Stimulated activated CD4-positive, alpha-beta T cell treated with anti-CD3 and anti-CD28 coated beads, Interleukin-15, amount 100 ng/mL, for 1 hour (primary cell): Measurements from ENCODE around the gene ZNF292.
"Not testable (repeated sequence)": the region's sequence is repeated elsewhere in the genome, so short reads cannot be mapped to it uniquely, and the experiment has no call there.

Source experiments
- DNase-seq, 2 donors: peaks; one replicate each; pipeline ENCODE4 v3.0.0-alpha.2; 2020; ENCODE audit warnings: low read depth in 1 of 2, low spot score in 1 of 2

Gene ZNF292

DNA sequence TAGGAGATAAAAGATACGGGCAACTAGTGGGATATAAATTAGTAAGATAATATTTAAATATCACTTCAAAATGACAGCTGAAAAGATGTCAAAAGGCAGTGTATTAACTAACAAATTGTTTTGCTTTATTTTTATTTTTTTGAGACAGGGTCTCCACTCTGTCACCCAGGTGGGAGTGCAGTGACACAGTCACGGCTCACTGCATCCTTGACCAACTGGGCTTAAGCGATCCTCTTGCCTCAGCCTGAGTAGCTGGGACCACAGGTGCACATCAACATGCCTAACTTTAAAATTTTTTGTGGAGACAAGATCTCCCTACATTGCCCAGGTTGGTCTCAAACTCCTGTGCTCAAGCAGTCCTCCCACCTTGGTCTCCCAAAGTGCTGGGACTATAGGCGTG is 5.9 kb downstream of the ZNF292 start:
- DNase-seq = no peak

DNA sequence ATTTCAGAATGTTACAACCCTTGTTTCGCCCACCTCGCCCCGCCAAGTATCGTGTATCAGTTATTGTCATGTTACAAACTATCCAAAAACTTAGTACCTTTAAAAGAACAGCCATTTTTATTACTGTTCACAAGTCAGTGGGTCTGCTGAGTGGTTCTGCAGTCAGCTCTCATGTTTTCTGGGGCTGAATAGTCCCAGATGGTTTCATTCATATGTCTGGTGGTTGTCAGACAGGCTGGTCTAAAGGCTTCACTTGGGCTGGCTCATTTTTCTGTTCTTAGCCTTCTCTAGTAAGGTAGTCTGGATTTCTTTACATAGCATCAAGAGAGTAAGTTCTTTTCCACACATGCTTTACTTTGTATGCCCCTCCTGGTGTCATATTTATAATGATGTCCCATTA is 8.6 kb downstream of the ZNF292 start:
- no peak for DNase-seq

DNA sequence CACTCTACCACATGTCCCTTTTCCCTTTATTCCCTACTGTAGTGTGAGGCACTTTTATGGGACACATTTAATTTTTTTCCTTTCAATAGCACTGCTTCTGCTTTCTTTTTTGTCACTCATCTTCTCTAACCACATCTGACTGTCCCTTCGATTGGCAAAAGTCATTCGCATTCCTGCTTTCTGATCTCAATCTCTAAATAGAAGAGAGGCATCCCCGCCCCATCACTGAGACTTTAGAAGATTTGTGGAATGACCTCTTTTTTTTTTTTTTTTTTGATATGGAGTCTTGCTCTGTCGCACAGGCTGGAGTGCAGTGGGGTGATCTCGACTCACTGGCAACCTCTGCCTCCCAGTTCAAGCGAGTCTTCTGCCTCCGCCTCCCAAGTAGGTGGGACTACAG is 9.1 kb downstream of the ZNF292 start:
- no peak for DNase-seq

DNA sequence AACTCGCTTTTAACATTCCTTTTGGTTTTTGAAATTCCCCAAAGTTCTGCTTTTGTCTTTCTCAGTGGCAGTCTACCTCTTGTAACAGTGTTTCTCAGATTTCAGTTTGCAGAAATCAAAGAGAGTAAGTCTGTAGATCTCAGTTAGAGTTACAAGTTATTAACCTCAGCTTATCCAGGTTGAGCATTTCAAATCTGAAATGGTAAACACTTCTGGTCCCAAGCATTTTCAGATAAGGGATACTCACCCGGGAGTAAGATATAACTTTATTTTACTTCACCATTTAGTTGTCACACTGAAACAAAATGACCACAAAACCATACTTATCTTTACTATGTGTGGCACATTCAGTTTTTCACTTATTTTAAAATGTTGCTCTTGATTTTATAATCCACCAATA is 9.8 kb downstream of the ZNF292 start:
- no peak for DNase-seq

DNA sequence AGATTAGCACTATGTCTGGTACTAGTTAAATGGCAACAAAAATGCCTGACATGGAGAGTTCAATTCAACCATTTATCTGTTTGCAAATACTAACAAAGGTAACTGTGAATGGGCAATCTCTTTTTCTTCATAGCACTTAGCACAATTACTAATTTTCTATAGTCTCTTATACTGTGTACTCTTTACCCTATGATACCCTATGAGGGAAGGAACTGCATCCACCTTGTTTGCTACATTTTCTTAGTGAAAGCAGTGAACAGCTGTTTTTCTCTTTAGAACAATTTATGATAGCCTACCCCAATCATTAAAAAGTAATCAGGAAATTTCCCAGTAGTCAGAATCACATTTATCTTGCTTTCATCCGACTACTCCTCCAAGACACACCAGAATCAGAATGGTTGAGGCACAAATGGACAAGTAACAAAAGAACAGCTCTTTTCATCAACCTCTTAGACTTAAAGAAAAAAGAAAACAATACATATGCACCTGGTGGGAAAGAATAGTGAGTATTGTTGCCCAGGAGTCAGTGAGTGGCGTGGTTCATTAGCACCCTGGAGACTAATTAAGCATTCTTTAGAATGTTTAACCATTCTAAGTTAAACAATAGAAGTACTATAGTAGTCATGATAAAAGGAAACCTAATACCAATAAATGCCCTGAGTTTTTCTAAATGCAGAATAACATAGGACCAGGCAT is 16.7 kb downstream of the ZNF292 start:
- DNase-seq = no peak

DNA sequence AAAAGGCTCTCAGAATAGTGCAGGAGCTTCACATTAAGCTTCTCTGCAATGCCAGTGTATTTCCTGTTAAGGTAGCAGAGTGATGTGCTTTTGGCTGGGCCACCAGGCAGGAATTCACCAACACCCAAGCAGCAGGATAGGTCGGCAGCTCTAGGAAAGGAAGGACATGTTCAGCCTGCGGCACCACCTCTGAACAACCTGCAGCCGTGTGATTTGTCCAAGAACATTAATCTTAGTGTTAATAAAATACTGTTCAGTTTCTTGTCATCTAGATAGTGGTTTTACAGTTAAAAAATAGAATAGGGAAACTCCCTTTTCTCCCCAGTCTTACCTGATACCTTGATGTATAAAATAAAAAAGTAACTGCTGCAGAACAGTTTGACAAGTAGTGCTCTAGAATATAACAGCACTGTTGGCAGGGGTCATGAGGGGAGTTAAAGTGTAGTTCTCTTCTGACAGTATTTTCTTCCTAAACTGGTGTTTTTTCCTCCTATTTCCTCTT is 18.8 kb downstream of the ZNF292 start:
- no peak for DNase-seq

DNA sequence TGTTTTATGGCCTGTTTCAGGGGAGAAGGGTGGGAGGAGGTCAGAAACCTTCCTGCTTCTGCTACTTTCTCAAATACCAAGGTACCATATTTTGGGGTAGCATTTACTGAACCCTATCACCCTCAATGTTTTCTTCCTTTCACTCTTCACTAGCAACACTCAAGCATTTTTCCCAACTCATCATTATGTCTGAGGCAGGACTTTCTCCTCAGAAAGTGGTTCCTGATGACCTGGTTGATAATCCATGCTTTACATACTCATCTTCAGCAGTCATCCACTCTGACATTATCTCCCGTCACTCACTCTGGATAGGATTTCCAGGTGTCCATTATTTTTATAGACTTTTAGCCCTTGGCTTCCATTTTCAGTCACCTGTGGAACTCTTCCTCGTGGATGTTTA is 21.1 kb downstream of the ZNF292 start:
- DNase-seq = no peak

DNA sequence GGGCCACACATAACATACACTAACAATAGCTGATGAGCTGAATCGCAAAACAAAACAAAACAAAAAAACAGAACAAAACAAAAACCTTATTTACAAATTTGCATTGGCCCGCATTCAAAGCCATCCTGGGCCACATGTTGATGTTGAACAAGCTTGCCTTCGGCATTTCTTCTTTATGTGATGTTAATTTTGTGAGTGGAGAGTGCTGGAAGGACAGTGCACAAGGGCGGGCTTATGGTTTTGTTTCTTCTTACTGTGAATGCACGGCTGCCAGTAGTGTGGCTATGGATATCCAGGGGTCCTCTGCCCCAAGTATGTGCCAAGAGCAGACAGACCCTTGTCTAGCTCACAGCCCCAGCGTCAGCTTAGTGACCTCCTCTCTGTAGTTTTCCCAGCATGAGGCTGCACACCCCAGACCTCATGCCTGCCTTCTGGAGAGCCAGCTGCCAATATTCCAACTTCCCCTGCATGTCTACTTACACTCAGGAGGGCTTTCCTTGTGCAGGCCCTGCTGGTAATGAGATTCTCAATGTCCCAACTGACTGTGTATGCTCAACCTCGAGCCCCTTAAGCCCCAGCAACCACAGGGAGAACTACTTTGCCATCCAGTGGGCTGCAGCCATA is 24.9 kb downstream of the ZNF292 start:
- DNase-seq = no peak

DNA sequence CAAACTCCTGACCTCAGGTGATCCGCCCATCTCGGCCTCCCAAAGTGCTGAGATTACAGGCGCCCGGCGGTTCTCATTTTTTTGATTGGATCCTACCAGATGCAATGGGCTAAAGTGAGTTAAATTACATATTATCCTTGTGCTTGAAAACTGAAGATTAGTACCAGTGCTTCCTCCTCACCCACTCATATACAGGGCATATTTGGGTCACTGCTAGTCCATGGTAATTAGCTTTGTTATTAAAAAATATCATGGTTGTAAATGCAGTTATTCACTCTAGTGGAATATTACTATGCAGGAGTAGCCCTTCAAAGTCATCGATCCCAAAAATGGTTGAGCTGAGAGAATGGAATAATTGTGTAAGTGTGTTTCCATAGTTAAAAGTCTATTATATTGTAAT is 26.5 kb downstream of the ZNF292 start:
- no peak for DNase-seq

DNA sequence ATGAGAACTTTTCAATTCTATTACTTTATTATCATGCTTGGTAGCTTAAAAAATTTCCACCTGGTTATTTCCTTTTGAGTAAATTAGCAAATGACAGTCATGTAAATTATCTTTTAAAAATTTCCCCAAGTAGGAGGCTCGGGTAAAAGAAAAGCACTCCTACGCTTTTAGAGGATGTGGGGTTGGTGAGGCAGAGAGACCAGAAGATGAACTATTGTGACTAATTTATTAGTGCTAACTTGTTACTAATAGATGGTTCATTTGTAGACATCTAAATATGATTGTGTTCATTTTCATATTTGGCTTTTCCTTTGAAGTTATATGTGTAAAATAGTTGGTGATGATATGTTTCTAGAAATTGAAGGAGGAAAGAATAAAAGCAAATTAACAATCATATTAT is 27.0 kb downstream of the ZNF292 start:
- no peak for DNase-seq

DNA sequence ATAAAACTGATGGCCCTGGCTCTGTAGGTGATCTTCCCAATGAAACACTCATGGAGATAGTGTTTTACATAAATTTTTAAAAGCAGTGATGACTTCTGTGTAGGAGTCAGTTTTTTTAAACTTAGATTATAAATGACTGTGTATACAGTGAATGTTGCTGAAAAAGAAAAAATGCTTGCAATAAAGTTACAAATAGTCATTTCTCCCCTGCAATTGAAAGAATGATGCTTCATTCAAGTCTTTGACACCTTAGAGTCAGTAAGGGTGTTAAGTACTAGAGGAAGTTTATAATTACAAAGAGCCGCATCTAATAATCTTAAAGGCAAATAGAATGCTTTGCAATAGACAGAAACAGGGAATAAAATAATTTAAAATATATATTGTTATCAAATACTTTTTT is 27.6 kb downstream of the ZNF292 start:
- DNase-seq = no peak

DNA sequence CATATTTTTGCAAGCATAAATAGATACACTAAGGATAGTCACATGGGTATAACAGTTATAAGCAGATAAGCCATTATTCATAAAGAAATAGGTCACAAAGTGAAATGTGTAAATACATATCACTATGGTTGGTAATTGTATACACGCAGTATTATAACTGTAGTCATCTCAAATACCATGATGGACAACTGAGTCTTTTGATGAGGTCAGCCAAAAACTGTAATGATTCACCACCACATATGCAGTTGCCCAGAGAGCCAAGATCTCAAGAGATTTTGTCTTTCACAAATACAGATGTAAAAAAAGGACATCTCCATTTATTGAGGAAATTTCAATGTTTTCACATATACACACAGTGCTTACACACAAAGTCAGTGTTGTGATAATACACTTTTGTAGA is 28.3 kb downstream of the ZNF292 start:
- DNase-seq = no peak

DNA sequence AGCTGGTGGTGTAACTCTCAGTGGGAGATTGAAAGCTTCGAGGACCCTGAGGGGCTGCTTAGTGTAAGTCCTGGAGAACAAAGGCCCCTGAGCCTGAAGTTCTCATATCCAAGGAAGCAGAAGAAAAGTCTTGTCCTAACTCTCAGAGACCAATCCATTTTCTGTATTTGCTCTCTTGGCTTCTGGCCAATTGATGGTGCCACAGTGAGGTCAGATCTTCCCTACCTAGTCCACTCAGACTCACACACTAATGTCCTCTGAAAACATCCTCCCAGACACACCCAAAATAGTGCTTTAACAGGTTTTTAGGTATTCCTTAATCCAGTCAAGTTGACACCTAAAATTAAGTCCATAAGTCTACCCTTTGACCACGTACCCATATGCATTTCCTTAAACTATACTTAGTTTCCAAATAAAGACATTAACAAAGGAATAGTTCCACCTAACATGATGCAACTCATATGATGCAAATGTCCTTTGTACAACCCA is 29.4 kb downstream of the ZNF292 start:
- no peak for DNase-seq

DNA sequence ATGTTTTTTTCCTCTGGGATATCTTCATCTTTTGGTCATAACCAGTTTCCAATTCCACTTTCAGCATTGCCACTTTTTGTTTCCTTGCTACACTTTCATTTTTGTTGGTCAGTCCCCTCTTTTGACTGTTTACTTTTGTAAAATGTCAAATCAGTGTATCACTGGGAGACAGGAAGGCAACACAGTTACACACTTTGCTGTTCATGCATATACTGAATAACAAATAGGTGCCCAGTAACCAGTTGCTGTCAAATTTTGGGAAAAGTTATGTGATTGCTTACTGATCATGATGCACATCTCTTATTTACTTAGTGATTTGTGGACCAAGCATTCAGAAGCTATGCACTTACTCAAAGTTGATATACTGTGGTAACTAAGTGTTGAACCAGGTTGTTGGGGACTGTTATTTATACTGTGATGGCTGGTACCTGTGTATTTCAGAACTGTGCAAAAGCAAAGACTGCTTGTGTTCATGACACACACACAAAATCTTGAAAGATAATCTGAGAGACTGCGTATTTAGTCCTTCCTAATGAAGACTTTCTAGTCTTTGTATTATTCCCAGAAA is 41.0 kb downstream of the ZNF292 start:
- no peak for DNase-seq

DNA sequence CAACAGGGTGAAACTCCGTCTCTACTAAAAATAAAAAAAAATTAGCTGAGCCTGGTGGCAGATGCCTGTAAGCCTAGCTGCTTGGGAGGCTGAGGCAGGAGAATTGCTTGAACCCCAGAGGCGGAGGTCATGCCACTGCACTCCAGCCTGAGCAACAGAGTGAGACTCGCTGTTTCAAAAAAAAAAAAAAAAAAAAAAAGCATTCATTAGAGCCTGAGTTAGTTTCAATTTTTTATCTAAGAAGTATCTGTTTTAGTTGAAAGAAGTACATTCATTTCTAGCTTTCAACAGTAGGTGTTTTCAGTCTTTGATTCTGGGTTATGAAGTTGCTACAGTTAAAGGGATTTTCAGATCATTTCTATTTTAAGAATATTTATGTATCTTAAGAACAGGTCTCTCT is 42.2 kb downstream of the ZNF292 start:
- no peak for DNase-seq

DNA sequence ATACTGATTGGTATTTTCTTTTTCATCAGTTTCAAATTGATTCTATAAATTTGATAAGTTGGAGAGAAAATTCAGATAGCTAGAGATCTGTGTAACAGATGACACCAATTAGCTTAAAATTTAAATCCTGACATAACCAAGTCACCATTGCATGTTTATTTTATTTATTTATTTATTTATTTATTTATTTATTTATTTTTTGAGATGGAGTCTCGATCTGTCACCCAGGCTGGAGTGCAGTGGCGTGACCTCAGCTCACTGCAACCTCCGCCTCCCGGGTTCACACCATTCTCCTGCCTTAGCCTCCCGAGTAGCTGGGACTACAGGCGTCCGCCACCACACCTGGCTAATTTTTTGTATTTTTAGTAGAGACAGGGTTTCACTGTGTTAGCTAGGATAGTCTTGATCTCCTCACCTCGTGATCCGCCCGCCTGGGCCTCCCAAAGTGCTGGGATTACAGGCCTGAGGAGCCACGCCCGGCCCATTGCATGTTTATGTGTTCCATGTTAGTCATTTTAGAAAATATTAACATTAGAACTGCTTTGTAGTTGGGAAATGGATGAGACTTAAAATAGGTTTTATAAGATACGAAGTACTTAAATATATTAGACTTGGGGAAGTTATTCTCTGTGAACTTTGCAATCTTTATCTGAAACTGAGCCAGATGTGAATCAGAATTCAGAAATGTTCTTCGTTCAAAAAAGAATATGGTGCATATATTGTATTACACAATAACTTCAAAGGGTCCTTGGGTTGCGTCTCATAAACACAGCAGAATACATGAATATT is 42.9 kb downstream of the ZNF292 start:
- not testable (repeated sequence) for DNase-seq

DNA sequence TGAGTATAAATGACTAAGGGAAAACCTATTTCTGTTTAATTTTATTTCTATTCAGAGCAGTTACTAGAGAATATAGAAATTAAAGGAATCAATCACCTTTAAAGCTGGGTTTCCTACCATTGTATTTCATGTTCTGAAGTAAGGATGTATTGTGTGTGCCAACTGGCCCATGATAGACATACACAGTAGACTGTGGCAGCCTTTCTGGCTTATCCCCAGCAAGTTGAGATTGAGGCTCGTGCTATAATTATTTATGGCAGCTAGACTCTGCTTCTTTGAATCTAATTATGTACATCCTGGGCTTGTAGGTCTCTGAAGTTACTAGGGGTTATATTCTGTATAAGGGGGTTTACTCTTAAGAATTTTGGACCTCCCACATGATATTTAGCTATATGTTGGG is 44.4 kb downstream of the ZNF292 start:
- DNase-seq = no peak

DNA sequence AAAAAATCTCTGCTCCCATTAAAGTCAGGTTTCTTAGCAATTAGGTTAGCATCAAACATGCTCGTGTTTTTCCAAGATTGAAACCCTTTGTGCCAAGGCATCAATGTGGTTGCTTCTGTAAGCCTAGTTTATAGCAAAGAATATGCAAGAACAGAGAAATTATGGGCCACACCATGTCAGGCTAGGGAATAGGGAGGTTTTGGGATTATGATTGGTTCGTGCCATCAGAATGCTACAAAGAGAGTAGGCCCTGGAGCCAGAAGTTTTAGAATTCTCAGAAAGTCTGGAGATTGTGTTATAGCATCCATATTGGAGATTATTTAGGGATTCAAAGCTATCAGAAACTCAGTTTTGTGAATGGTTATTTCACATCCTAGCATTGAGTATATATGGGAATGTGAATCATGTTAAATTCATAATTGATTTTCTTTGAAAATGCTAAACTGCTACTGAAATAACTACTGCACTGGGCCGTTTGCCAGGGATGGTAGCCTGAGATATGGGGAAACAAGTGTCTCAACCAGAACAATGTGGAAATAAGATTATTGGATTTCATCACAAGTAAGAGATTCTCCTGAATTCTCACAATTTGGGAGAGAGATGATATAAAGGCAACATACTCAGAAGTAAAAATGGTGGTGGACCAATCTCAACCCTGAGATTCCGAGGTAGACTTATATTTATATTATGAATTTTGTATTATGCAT is 45.3 kb downstream of the ZNF292 start:
- no peak for DNase-seq

DNA sequence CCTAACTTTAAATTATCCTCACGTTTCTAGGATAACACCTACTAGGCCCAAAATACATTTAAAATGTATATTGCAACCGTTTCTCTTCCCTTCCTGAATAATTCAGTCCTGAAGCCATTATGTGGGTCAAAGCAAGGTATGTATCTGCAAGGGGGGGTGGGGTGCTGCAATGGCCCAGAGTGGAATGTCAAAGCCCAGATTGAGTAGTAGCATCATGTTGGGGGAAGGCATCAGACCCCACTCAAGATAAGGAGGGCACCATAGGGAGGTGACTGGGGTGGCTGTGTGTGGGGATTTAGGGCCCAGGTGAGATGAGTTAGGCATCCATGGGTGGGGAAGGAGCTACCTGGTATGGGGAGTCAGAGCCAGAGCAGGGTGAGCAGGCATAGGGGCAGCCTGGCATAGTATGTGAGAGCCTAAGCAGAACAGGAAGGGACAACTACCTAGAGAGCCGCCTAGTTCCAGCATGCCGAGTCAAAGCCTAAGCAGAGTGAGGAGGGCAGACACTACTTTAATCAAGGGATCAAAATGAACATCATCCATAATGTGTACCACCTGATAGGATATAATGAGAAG is 48.2 kb downstream of the ZNF292 start:
- DNase-seq = no peak

DNA sequence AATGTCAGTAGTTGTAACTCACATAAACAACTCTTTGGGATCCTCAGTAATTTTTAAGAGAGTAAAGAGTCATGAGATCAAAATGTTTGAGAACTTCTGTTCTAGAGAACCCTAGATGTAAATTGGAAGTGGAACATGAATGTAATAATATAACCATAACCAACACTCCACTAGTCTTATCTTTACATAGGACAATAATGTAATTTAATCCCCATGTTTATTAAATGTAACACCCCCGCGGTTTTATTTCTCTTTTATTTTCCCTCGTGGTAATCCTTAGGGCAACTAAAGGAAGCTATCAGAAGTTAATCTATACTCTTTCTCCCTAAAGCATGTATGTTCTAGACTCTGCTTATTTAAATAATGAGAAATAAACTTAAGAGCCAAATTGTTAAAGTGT is 54.4 kb downstream of the ZNF292 start:
- DNase-seq = no peak

DNA sequence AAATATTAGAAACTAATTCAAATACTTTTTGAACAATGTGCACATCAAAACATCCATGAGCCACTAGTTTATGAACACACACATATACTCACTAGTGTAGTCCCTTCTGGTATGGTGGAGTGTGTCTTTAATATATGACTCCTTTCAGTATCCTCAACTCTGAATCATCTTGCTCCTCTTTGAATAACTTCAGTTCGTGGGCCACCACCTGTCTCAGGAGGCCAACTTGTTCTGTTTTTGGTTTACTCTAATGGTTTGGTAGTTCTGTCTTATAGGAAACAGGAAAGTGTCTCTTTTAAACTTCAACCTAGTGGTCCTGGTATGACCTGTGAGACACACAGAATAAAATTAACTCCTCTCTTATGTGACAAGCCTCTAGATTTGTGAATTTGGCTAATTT is 55.6 kb downstream of the ZNF292 start:
- no peak for DNase-seq
